ENCODE data around the gene DGCR8.

- TF ChIP-seq CTCF (IDR thresholded peaks at IDR 0.05; ENCODE audit: insufficient read depth, low read depth, low read length), result no peak
- no peak for TF ChIP-seq EZH2 (IDR thresholded peaks at IDR 0.05; ENCODE audit: insufficient read depth, low read length)
Observed at GRCh38 chr22:20138417-20138738, 58.3 kb downstream of the DGCR8 start.

All from astrocyte (in vitro differentiated cells and primary cell).